HepG2 (cell line): Measurements from ENCODE around the gene PEMT. TPM values are rescaled to one million over a fixed set of nuclear protein-coding genes. Genes with fewer than 3 reads are reported as not detected.

Experiments used
- LCORL ChIP-seq, 2 experiments: fragments of 450-650 bp in 1 of 2; sonication (generic) in 1 of 2; formaldehyde crosslinking in 1 of 2; IDR thresholded peaks; 2 replicates each; pipeline versions ENCODE4 v1.5.0 to v1.6.1; 2017 to 2020; ENCODE audit warnings: antibody characterized with exemption in 1 of 2, missing genetic modification reagents in 1 of 2
- MATR3 ChIP-seq: sonication (generic); formaldehyde crosslinking; IDR thresholded peaks from 2 replicates; pipeline ENCODE4 v1.4.0; 2020; ENCODE audit warnings: missing genetic modification reagents
- MEIS2 ChIP-seq: sonication (generic); formaldehyde crosslinking; IDR thresholded peaks from 2 replicates; pipeline ENCODE4 v1.9.0; 2021; ENCODE audit warnings: mild to moderate bottlenecking, missing genetic modification reagents
- NAIF1 ChIP-seq: sonication (generic); formaldehyde crosslinking; IDR thresholded peaks from 2 replicates; pipeline ENCODE4 v1.5.0; 2020; ENCODE audit warnings: mild to moderate bottlenecking, missing genetic modification reagents, borderline replicate concordance
- RARG ChIP-seq: sonication (generic); formaldehyde crosslinking; IDR thresholded peaks from 2 replicates; pipeline ENCODE4 v1.4.0; 2020; ENCODE audit warnings: low read depth, mild to moderate bottlenecking, missing genetic modification reagents
- REXO4 ChIP-seq: sonication (generic); formaldehyde crosslinking; IDR thresholded peaks from 2 replicates; pipeline ENCODE4 v1.8.0; 2022; ENCODE audit warnings: missing genetic modification reagents, mild to moderate bottlenecking, borderline replicate concordance
- RFX3 ChIP-seq: IDR thresholded peaks from 2 replicates; pipeline ENCODE4 v1.6.1; 2016; ENCODE audit warnings: missing biosample characterization, missing genetic modification reagents
- SIN3A ChIP-seq: IDR thresholded peaks from 2 replicates; pipeline ENCODE4 v1.6.1; 2011; ENCODE audit warnings: low read depth, mild to moderate bottlenecking, control low read depth, low read length, borderline replicate concordance
- SIX1 ChIP-seq: sonication (generic); formaldehyde crosslinking; IDR thresholded peaks from 2 replicates; pipeline ENCODE4 v1.4.0; 2020; ENCODE audit warnings: missing genetic modification reagents, borderline replicate concordance
- STAG1 ChIP-seq: sonication (generic); formaldehyde crosslinking; IDR thresholded peaks from 2 replicates; pipeline ENCODE4 v1.4.0; 2020; ENCODE audit warnings: missing genetic modification reagents
- THYN1 ChIP-seq: sonication (generic); formaldehyde crosslinking; IDR thresholded peaks from 2 replicates; pipeline ENCODE4 v1.8.1; 2023; ENCODE audit warnings: low read depth, mild to moderate bottlenecking, moderate library complexity, missing genetic modification reagents, borderline replicate concordance
- U2AF2 ChIP-seq: fragments of 200-400 bp; formaldehyde crosslinking; IDR thresholded peaks from 2 replicates; pipeline ENCODE4 v1.6.1; 2017; ENCODE audit warnings: low read depth, mild to moderate bottlenecking, low read length
- ZBTB1 ChIP-seq: sonication (generic); formaldehyde crosslinking; IDR thresholded peaks from 2 replicates; pipeline ENCODE4 v1.4.0; 2020; ENCODE audit warnings: missing genetic modification reagents, borderline replicate concordance
- ZBTB38 ChIP-seq: sonication (generic); formaldehyde crosslinking; IDR thresholded peaks from 2 replicates; pipeline ENCODE4 v1.5.1; 2020; ENCODE audit warnings: mild to moderate bottlenecking, missing genetic modification reagents
- ZC3H4 ChIP-seq: sonication (generic); formaldehyde crosslinking; IDR thresholded peaks from 2 replicates; pipeline ENCODE4 v1.4.0; 2020; ENCODE audit warnings: missing genetic modification reagents, borderline replicate concordance
- ZFAT ChIP-seq: sonication (generic); formaldehyde crosslinking; conservative IDR thresholded peaks from 2 replicates; pipeline ENCODE4 v1.8.1; 2023; ENCODE audit warnings: missing genetic modification reagents, inconsistent platforms
- ZNF430 ChIP-seq: sonication (generic); formaldehyde crosslinking; IDR thresholded peaks from 2 replicates; pipeline ENCODE4 v1.9.0; 2021; ENCODE audit warnings: mild to moderate bottlenecking, missing genetic modification reagents
- ZNF552 ChIP-seq: sonication (generic); formaldehyde crosslinking; IDR thresholded peaks from 2 replicates; pipeline ENCODE4 v1.9.0; 2022; ENCODE audit warnings: missing genetic modification reagents, mild to moderate bottlenecking, borderline replicate concordance
- ZNF720 ChIP-seq: sonication (generic); formaldehyde crosslinking; IDR thresholded peaks from 2 replicates; pipeline ENCODE4 v1.4.0; 2020; ENCODE audit warnings: missing genetic modification reagents
- ZNF747 ChIP-seq: sonication (generic); formaldehyde crosslinking; IDR thresholded peaks from 2 replicates; pipeline ENCODE4 v1.8.1; 2023; ENCODE audit warnings: missing genetic modification reagents, mild to moderate bottlenecking, borderline replicate concordance
- ZNF75D ChIP-seq: sonication (generic); formaldehyde crosslinking; IDR thresholded peaks from 2 replicates; pipeline ENCODE4 v1.8.1; 2023; ENCODE audit warnings: missing genetic modification reagents, mild to moderate bottlenecking, borderline replicate concordance
- ZNF768 ChIP-seq: sonication (generic); formaldehyde crosslinking; IDR thresholded peaks from 2 replicates; pipeline ENCODE4 v1.4.0; 2020; ENCODE audit warnings: missing genetic modification reagents
- ZNF781 ChIP-seq: sonication (generic); formaldehyde crosslinking; IDR thresholded peaks from 2 replicates; pipeline ENCODE4 v1.5.1; 2020; ENCODE audit warnings: borderline replicate concordance, mild to moderate bottlenecking, missing genetic modification reagents; ENCODE audit errors: not compliant biosample characterization
- ZNF782 ChIP-seq: sonication (generic); formaldehyde crosslinking; IDR thresholded peaks from 2 replicates; pipeline ENCODE4 v1.4.0; 2020; ENCODE audit warnings: missing genetic modification reagents, mild to moderate bottlenecking, borderline replicate concordance
- polyA plus RNA-seq, 8 experiments: library from polyadenylated mRNA; depleted of rRNA in 3 of 8; stranded (reverse) in 7 of 8; unstranded in 1 of 8; fragments of >200 nt; fragmentation: Illumina TruSeq in 4 of 8; extraction: Trizol in 4 of 8; gene quantifications; 2 replicates each; pipeline versions ENCODE4 v1.2.1 to v1.2.3, GENCODE V29; 2011 to 2016; ENCODE audit warnings: low read depth in 4 of 8, missing spikeins in 1 of 8, mixed read lengths in 1 of 8; ENCODE audit not compliant: insufficient read depth in 1 of 8
- total RNA-seq, 5 experiments: library from RNA; depleted of rRNA; stranded (reverse); fragments of >200 nt; fragmentation: Illumina TruSeq; extraction: Trizol; gene quantifications; 2 replicates each; pipeline ENCODE4 v1.2.3, GENCODE V29; 2016; ENCODE audit warnings: low read depth in 1 of 5
- TF ChIP-seq, protein P1 (sequence below): sonication (generic); formaldehyde crosslinking; IDR thresholded peaks from 2 replicates; pipeline ENCODE4 v1.5.0; 2020; ENCODE audit warnings: missing genetic modification reagents
- TF ChIP-seq, protein P2 (sequence below), 2 experiments: IDR thresholded peaks; 2 replicates each; pipeline ENCODE4 v1.6.1; 2011 to 2012; ENCODE audit warnings: low read length in 2 of 2, borderline replicate concordance in 1 of 2, low read depth in 1 of 2, mild to moderate bottlenecking in 1 of 2, moderate library complexity in 1 of 2

The PEMT gene
- total and polyA plus RNA-seq, 2 of the 13 experiments (the other 11 are each of a cell fraction or from before 2014, with no cell fraction given), result 31.7 to 43.6 TPM

DNA sequence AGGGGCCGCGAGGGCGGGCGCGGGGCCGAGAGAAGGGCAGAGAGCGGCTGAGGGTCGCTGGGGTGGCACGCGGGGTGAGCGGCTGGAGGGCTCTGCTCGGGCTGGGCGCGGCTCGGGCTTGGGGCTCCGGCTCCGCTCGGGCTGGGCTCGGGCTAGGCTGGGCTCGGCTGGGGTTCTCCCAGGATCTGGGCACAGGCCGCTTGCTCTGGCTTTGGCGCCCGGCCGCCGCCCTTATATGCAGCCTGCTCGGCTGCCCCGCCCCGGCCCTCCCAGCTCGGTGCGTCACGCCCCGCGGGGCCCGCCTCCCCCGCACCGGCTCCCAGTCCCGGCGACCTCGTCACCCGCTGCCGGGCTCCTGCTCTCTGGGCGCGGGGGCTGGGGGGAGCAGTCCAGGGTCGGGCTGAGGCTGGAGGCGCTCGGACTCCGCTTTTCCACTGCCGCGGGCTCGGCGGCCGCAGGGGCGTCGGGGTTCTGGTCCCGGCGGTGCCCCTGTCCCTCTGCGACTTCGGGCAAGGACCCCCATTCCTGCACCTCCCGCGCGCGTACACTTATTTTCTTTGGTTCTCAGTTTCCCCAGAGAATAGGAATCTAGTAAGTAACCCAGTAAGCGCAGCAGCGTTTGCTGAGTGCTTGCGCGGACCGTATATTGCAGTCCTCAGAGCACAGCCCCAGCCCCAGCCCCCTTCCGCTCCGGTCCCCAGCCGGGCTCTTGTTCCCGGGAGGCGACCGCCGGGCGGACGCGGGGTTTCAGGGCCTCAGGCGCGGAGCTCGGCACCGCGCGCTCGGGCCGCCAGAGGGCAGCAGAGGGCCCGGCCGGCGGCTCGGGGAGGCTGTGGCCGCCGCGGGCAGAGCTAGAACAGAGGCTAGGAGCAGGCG, 95.1 kb downstream of the PEMT start, which contains the start of gene RASD1 (continued):
- peak; percentile 86 for TF ChIP-seq STAG1
- no peak for TF ChIP-seq U2AF2
- no peak for TF ChIP-seq ZFAT
- no peak for TF ChIP-seq REXO4 (CRISPR knock-in tag)
- TF ChIP-seq, protein P1, sequence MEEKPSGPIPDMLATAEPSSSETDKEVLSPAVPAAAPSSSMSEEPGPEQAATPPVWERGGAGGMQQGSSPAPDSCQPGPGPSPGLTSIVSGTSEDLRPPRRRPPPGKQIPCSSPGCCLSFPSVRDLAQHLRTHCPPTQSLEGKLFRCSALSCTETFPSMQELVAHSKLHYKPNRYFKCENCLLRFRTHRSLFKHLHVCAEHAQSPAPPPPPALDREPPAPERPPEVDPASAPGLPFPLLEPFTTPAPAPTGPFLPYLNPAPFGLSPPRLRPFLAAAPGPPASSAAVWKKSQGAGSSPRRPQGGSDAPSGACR (CRISPR knock-in tag), result 0 out of 2 replicates have a peak, but pooled peaks have one; percentile 48
- 0 out of 2 replicates have a peak, but pooled peaks have one; percentile 15 for TF ChIP-seq ZBTB38 (CRISPR knock-in tag)
- peak; percentile 50; the same call in 1 of the 2 replicates for TF ChIP-seq ZNF430 (CRISPR knock-in tag)
- no peak for TF ChIP-seq ZNF720 (CRISPR knock-in tag)
- peak; percentile 64; the same call in 1 of the 2 replicates for TF ChIP-seq ZNF768 (CRISPR knock-in tag)
- TF ChIP-seq ZC3H4 (CRISPR knock-in tag), result no peak
- TF ChIP-seq THYN1 (CRISPR knock-in tag), result no peak
- TF ChIP-seq ZNF781 (CRISPR knock-in tag), result no peak
- TF ChIP-seq ZNF782 (CRISPR knock-in tag), result no peak; the same call in 1 of the 2 replicates
- no peak for TF ChIP-seq ZNF552
- no peak for TF ChIP-seq ZNF75D
- no peak for TF ChIP-seq ZNF747 (CRISPR knock-in tag)
- TF ChIP-seq MATR3 (CRISPR knock-in tag), result no peak
- peak; percentile 38 for TF ChIP-seq MEIS2
- TF ChIP-seq SIX1 (CRISPR knock-in tag), result no peak
- TF ChIP-seq SIN3A, result no peak; the same call in 1 of the 2 replicates
- TF ChIP-seq LCORL (IDR thresholded peaks at IDR 0.05), result no peak
- peak; percentile 62; the same call in 1 of the 2 replicates for TF ChIP-seq LCORL (CRISPR knock-in tag; IDR thresholded peaks at IDR 0.05)
- no peak for TF ChIP-seq RARG (CRISPR knock-in tag)
- TF ChIP-seq NAIF1 (CRISPR knock-in tag), result no peak
- no peak for TF ChIP-seq ZBTB1 (CRISPR knock-in tag)
- TF ChIP-seq, protein P2, sequence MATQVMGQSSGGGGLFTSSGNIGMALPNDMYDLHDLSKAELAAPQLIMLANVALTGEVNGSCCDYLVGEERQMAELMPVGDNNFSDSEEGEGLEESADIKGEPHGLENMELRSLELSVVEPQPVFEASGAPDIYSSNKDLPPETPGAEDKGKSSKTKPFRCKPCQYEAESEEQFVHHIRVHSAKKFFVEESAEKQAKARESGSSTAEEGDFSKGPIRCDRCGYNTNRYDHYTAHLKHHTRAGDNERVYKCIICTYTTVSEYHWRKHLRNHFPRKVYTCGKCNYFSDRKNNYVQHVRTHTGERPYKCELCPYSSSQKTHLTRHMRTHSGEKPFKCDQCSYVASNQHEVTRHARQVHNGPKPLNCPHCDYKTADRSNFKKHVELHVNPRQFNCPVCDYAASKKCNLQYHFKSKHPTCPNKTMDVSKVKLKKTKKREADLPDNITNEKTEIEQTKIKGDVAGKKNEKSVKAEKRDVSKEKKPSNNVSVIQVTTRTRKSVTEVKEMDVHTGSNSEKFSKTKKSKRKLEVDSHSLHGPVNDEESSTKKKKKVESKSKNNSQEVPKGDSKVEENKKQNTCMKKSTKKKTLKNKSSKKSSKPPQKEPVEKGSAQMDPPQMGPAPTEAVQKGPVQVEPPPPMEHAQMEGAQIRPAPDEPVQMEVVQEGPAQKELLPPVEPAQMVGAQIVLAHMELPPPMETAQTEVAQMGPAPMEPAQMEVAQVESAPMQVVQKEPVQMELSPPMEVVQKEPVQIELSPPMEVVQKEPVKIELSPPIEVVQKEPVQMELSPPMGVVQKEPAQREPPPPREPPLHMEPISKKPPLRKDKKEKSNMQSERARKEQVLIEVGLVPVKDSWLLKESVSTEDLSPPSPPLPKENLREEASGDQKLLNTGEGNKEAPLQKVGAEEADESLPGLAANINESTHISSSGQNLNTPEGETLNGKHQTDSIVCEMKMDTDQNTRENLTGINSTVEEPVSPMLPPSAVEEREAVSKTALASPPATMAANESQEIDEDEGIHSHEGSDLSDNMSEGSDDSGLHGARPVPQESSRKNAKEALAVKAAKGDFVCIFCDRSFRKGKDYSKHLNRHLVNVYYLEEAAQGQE (IDR thresholded peaks at IDR 0.05; ENCODE audit: borderline replicate concordance in 1 of 2, low read depth in 1 of 2, low read length in 2 of 2), result peak in 1 of 2 experiments; percentile 30; a peak in 1 of 4 replicates
- TF ChIP-seq RFX3 (CRISPR knock-in tag), result no peak
